K562 (cell line): ENCODE results near the gene EIF4EBP2. TPM values are rescaled to one million over a fixed set of nuclear protein-coding genes. Genes with fewer than 3 reads are reported as not detected.

Experiments
- ATAC-seq: fragments of 200-7000 bp; cut with Tn5 transposase; 3 replicates; pipeline ENCODE4 v1.9.1; 2020; ENCODE audit warnings: moderate library complexity
- BruUV-seq: library from RNA; stranded (reverse); fragments of 400-500 nt; replicated peaks from 2 replicates; lab custom pipeline; 2021; lab: Mats Ljungman, UMichigan
- CTCF ChIA-PET: fragments of 300-600 bp; formaldehyde crosslinking; extraction: SDS; loops from one replicate; lab custom pipeline; 2021; ENCODE audit warnings: low intra/inter-chr PET ratio; lab: Yijun Ruan, JAX
- POLR2A ChIA-PET: fragments of 300-600, 350-650 bp; sonication (Branson Sonifier 250); formaldehyde crosslinking; extraction: SDS; loops from one replicate; lab custom pipeline; 2021; ENCODE audit warnings: antibody characterized with exemption, inconsistent platforms; lab: Yijun Ruan, JAX
- DNase-seq, 4 experiments: peaks; one replicate each; pipeline versions ENCODE4 v3.0.0 to v3.0.0-alpha.2; 2011 to 2018; ENCODE audit warnings: low spot score in 3 of 4, mixed read lengths in 3 of 4; ENCODE audit errors: extremely low read depth in 1 of 4
- FAIRE-seq: peaks from 2 replicates; lab custom pipeline; 2011; peaks lifted over from hg19 to GRCh38; lab: Jason Lieb, UNC
- H2AFZ ChIP-seq: 2 replicates; pipeline ENCODE4 v1.6.0; 2011; ENCODE audit warnings: low read depth, low read length, control low read depth, inconsistent platforms
- H3K27ac ChIP-seq: fragments of 200-600 bp; 3 replicates; pipeline ENCODE4 v1.8.0; 2011; ENCODE audit warnings: low read depth, mild to moderate bottlenecking, control low read depth, inconsistent platforms, low read length, moderate library complexity, mixed read lengths; ENCODE audit errors: extremely low read depth
- H3K27me3 ChIP-seq, 2 experiments: fragments of 300-600 bp in 1 of 2; 2 replicates in 1 of 2; 3 replicates in 1 of 2; pipeline versions ENCODE4 v1.6.0 to v1.8.0; 2011; ENCODE audit warnings: inconsistent platforms in 2 of 2, low read length in 2 of 2, mild to moderate bottlenecking in 1 of 2, mixed read lengths in 1 of 2, moderate library complexity in 1 of 2; ENCODE audit not compliant: control insufficient read depth in 2 of 2, insufficient read depth in 2 of 2
- H3K36me3 ChIP-seq: fragments of 300-600 bp; 3 replicates; pipeline ENCODE4 v1.8.0; 2011; ENCODE audit warnings: mild to moderate bottlenecking, low read length, inconsistent platforms; ENCODE audit not compliant: control insufficient read depth, insufficient read depth
- H3K4me1 ChIP-seq, 2 experiments: fragments of 200-600 bp in 1 of 2; replicated peaks in 1 of 2; 2 replicates in 1 of 2; 3 replicates in 1 of 2; pipeline versions ENCODE4 v1.5.1 to v1.8.0; 2011; ENCODE audit warnings: inconsistent platforms in 2 of 2, low read length in 2 of 2, mild to moderate bottlenecking in 1 of 2, mixed read lengths in 1 of 2, moderate library complexity in 1 of 2; ENCODE audit not compliant: control insufficient read depth in 2 of 2, insufficient read depth in 2 of 2
- H3K4me2 ChIP-seq: 2 replicates; pipeline ENCODE4 v1.6.1; 2011; ENCODE audit warnings: low read length, control low read depth, inconsistent platforms, mixed read lengths; ENCODE audit not compliant: insufficient read depth
- H3K4me3 ChIP-seq: fragments of 200-600 bp; sonication (generic), shearing (Covaris generic); 2 replicates; pipeline ENCODE4 v1.5.1; 2016; ENCODE audit warnings: control low read depth, inconsistent platforms
- H3K79me2 ChIP-seq: fragments of 200-600 bp; 3 replicates; pipeline ENCODE4 v1.8.0; 2011; ENCODE audit warnings: low read length, inconsistent platforms; ENCODE audit not compliant: control insufficient read depth, insufficient read depth
- H3K9ac ChIP-seq, 2 experiments: 2 replicates each; pipeline versions ENCODE4 v1.6.0 to v1.6.1; 2011; ENCODE audit warnings: low read depth in 2 of 2, low read length in 2 of 2, control low read depth in 1 of 2, inconsistent platforms in 1 of 2, mild to moderate bottlenecking in 1 of 2, mixed read lengths in 1 of 2; ENCODE audit not compliant: insufficient read depth in 1 of 2
- H3K9me1 ChIP-seq: one replicate; pipeline ENCODE4 v1.6.0; 2011; ENCODE audit warnings: inconsistent platforms, mild to moderate bottlenecking, low read length, moderate library complexity; ENCODE audit not compliant: control insufficient read depth, insufficient read depth
- H3K9me3 ChIP-seq: replicated peaks from 2 replicates; pipeline ENCODE4 v1.5.1; 2011; ENCODE audit warnings: low read depth, low read length, inconsistent platforms; ENCODE audit not compliant: control insufficient read depth, insufficient read depth
- H4K20me1 ChIP-seq: replicated peaks from 2 replicates; pipeline ENCODE4 v1.6.1; 2011; ENCODE audit warnings: low read length, inconsistent platforms, mixed read lengths; ENCODE audit not compliant: control insufficient read depth, insufficient read depth
- BCL6 ChIP-seq: fragments of 250-450 bp; sonication (Bioruptor Pico); IDR thresholded peaks from 2 replicates; pipeline ENCODE4 v1.4.0; 2020
- KLF13 ChIP-seq: fragments of 450-650 bp; IDR thresholded peaks from 2 replicates; pipeline ENCODE4 v1.6.1; 2016; ENCODE audit warnings: missing genetic modification characterization, low read depth, mild to moderate bottlenecking, missing compliant biosample characterization, moderate library complexity, borderline replicate concordance
- RBM34 ChIP-seq: fragments of 200-400 bp; formaldehyde crosslinking; IDR thresholded peaks from 2 replicates; pipeline ENCODE4 v1.6.1; 2018; ENCODE audit warnings: low read length, borderline replicate concordance; ENCODE audit not compliant: insufficient read depth
- SRSF9 ChIP-seq: fragments of 200-400 bp; formaldehyde crosslinking; IDR thresholded peaks from 2 replicates; pipeline ENCODE4 v1.6.1; 2017; ENCODE audit warnings: low read depth, low read length, borderline replicate concordance
- ZFP1 ChIP-seq: fragments of 450-650 bp; formaldehyde crosslinking; IDR thresholded peaks from 2 replicates; pipeline ENCODE4 v1.4.0; 2020; ENCODE audit warnings: mild to moderate bottlenecking, mixed read lengths
- ZNF408 ChIP-seq: fragments of 250-450 bp; sonication (Bioruptor Pico); IDR thresholded peaks from 2 replicates; pipeline ENCODE4 v1.4.0; 2020; ENCODE audit warnings: low read depth, mild to moderate bottlenecking, moderate library complexity
- WGBS: fragments of 100-300 bp; shearing (Covaris generic); methylation state at CpG from one replicate; pipeline ENCODE4 v1.1.6; 2016; ENCODE audit warnings: low coverage, mixed read lengths; ENCODE audit not compliant: insufficient coverage; ENCODE audit errors: missing lambda C conversion rate; 5-methylcytosine and 5-hydroxymethylcytosine counted together
- in situ Hi-C: fragments of 300-500 bp; cut with MboI; formaldehyde crosslinking; loops from 4 replicates; pipeline ENCODE4 v1.15.0; 2018; ENCODE audit warnings: inconsistent platforms, mixed read lengths
- intact Hi-C: fragments of 100-400 bp; cut with micrococcal nuclease; formaldehyde crosslinking; loops from 2 replicates; pipeline ENCODE4 v1.14.2; 2022
- polyA plus RNA-seq, 8 experiments: library from polyadenylated mRNA; depleted of rRNA in 4 of 8; stranded (reverse) in 5 of 8; unstranded in 3 of 8; fragments of >200 nt; fragmentation: Nextera tagmentation in 2 of 8; fragmentation: Illumina TruSeq in 1 of 8; extraction: Ambion mirVana in 2 of 8; extraction: Trizol in 1 of 8; gene quantifications; 2 replicates each; pipeline versions ENCODE4 v1.2.1 to v1.2.3, GENCODE V29; 2011 to 2014; ENCODE audit warnings: inconsistent platforms in 1 of 8, missing spikeins in 1 of 8
- total RNA-seq, 7 experiments: library from RNA; depleted of rRNA in 6 of 7; stranded (reverse); fragments of >200 nt in 6 of 7; fragmentation: Illumina TruSeq in 2 of 7; extraction: Trizol in 2 of 7; gene quantifications; 2 replicates each; pipeline versions ENCODE4 v1.2.1 to v1.2.3, GENCODE V29; 2011 to 2021; ENCODE audit warnings: low replicate concordance in 1 of 7

Gene EIF4EBP2
- total and polyA plus RNA-seq, 9 of the 15 experiments (the other 6 are each of a cell fraction or from before 2014, with no cell fraction given): 16.1 to 67.5 (median 38.3) TPM

DNA sequence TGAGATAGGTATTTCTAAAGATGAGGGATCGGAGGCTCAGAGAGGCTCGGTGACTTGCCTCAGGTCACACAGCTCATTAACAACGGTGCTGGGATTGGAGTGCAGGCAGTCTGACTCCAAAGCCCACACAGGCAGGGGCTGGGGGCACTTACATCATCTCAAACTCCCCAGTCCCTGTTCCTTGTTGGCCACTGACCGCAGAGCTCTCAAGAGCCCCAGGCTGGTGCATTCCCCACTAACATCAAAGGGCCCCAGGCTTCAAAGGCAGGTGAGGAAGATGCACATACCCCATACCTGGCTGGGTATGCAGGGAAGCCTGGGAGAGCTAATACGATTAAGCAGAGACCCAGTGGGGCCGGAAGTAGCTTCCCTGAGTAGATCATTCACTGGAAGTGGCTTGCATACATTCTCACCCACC lies 51.3 kb downstream of the EIF4EBP2 start (continued):
- TF ChIP-seq RBM34 (no peak), ZNF408 (no peak), KLF13 (no peak), BCL6 (CRISPR knock-in tag) (no peak), ZFP1 (CRISPR knock-in tag) (no peak), SRSF9 (no peak)

- H3K27me3 ChIP-seq: peaks cover 51 to 66% of the 10 kb centered on the region in 2 experiments
- in situ Hi-C loops (no loop called here), intact Hi-C loops (loop anchor here (5.0 kb wide), 1 partner anchor 74 kb away; the partner anchor contains the start of gene LRRC20)
- no peak overlapping the region for H3K27ac ChIP-seq
- peaks cover 5 to 11% of the 10 kb centered on the region in 2 experiments; a peak in 3 of 5 replicates for H3K4me1 ChIP-seq
- FAIRE-seq (peak; percentile 56), DNase-seq (no peak), ATAC-seq (0 out of 3 replicates have a peak, but pooled peaks have one; percentile 9)
- H3K9me1 ChIP-seq: no peaks in the 10 kb centered on the region
- POLR2A ChIA-PET: interaction anchor here (0.7 to 1.3 kb wide), 3 partner anchors 10 to 22 kb away, joined by 3 read pairs; no protein-coding TSS in a partner anchor
- peaks cover 14% of the 10 kb centered on the region; the same call in 1 of the 2 replicates for H4K20me1 ChIP-seq
- 2% methylated on average over 7 of the region's 8 CpGs for WGBS
- BruUV-seq: no TSS peak
- H3K4me3 ChIP-seq: no peak overlapping the region
- no peaks in the 10 kb centered on the region for H3K36me3 ChIP-seq
- CTCF ChIA-PET: no interaction called here
- no peak overlapping the region for H2AFZ ChIP-seq
- H3K9me3 ChIP-seq: no peaks in the 10 kb centered on the region
- no peak overlapping the region for H3K4me2 ChIP-seq
- no peak for TF ChIP-seq KLF13
- H3K79me2 ChIP-seq: no peaks in the 10 kb centered on the region
- H3K9ac ChIP-seq: no peak overlapping the region; a peak in 1 of 4 replicates
These were observed 52.2 kb downstream of the EIF4EBP2 start for GRCh38 chr10:70456164-70456563.
